SK-N-SH (cell line): ENCODE measurements around the gene NHSL1. TPM values are rescaled to one million over a fixed set of nuclear protein-coding genes. Genes with fewer than 3 reads are reported as not detected.

Source experiments
- CTCF ChIA-PET: fragments of 300-600, 350-600 bp; formaldehyde crosslinking; extraction: SDS; loops from one replicate; lab custom pipeline; 2021; lab: Yijun Ruan, JAX
- POLR2A ChIA-PET: fragments of 350-600 bp; sonication (Branson Sonifier 250); formaldehyde crosslinking; extraction: SDS; loops from one replicate; lab custom pipeline; 2020; ENCODE audit warnings: antibody characterized with exemption, inconsistent platforms; lab: Yijun Ruan, JAX
- DNase-seq: peaks from one replicate; pipeline ENCODE4 v3.0.0; 2012
- H2AFZ ChIP-seq: fragments of 200-600 bp; sonication (generic); 2 replicates; pipeline ENCODE4 v1.8.1; 2016; ENCODE audit warnings: antibody characterized with exemption, mild to moderate bottlenecking, low read depth
- H3F3A ChIP-seq: fragments of 200-600 bp; sonication (generic); replicated peaks from 2 replicates; pipeline ENCODE3; 2016; ENCODE audit warnings: antibody characterized with exemption, mild to moderate bottlenecking; ENCODE audit not compliant: insufficient read depth
- H3K27ac ChIP-seq, 2 experiments: fragments of 200-500 bp in 1 of 2; fragments of 200-600 bp in 1 of 2; sonication (Bioruptor generic) in 1 of 2; sonication (generic), shearing (Covaris generic) in 1 of 2; 2 replicates each; pipeline versions ENCODE4 v1.5.1 to v1.6.1; 2014 to 2016; ENCODE audit warnings: low read depth in 2 of 2, inconsistent platforms in 1 of 2, low read length in 1 of 2, mild to moderate bottlenecking in 1 of 2, mixed read lengths in 1 of 2
- H3K27me3 ChIP-seq: fragments of 200-600 bp; sonication (generic), shearing (Covaris generic); 2 replicates; pipeline ENCODE4 v1.6.1; 2016; ENCODE audit warnings: mixed run types; ENCODE audit not compliant: insufficient read depth
- H3K36me3 ChIP-seq, 2 experiments: fragments of 200-500 bp in 1 of 2; fragments of 200-600 bp in 1 of 2; sonication (Bioruptor generic) in 1 of 2; sonication (generic) in 1 of 2; replicated peaks in 1 of 2; 2 replicates each; pipeline versions ENCODE3 to v1.5.1; 2014 to 2016; ENCODE audit warnings: low read length in 1 of 2, mild to moderate bottlenecking in 1 of 2; ENCODE audit not compliant: insufficient read depth in 2 of 2, control insufficient read depth in 1 of 2
- H3K4me1 ChIP-seq, 2 experiments: fragments of 200-500 bp in 1 of 2; fragments of 200-600 bp in 1 of 2; sonication (Bioruptor generic) in 1 of 2; sonication (generic), shearing (Covaris generic) in 1 of 2; 2 replicates each; pipeline versions ENCODE4 v1.5.1 to v1.6.1; 2014 to 2016; ENCODE audit warnings: low read depth in 1 of 2, low read length in 1 of 2, mixed run types in 1 of 2; ENCODE audit not compliant: insufficient read depth in 2 of 2, control insufficient read depth in 1 of 2
- H3K4me2 ChIP-seq: fragments of 200-600 bp; sonication (generic), shearing (Covaris generic); 2 replicates; pipeline ENCODE4 v1.6.1; 2017; ENCODE audit warnings: mixed run types
- H3K4me3 ChIP-seq, 2 experiments: fragments of 200-500 bp in 1 of 2; fragments of 200-600 bp in 1 of 2; sonication (Bioruptor generic) in 1 of 2; sonication (generic), shearing (Covaris generic) in 1 of 2; 2 replicates each; pipeline versions ENCODE4 v1.5.1 to v1.8.1; 2014 to 2016; ENCODE audit warnings: low read depth in 2 of 2, inconsistent platforms in 1 of 2, low read length in 1 of 2, mild to moderate bottlenecking in 1 of 2, mixed read lengths in 1 of 2, moderate library complexity in 1 of 2
- H3K79me2 ChIP-seq: fragments of 200-600 bp; sonication (generic); 2 replicates; pipeline ENCODE4 v1.8.1; 2017; ENCODE audit warnings: mild to moderate bottlenecking; ENCODE audit not compliant: insufficient read depth
- H3K9ac ChIP-seq: fragments of 200-600 bp; sonication (generic); 2 replicates; pipeline ENCODE4 v1.6.1; 2017; ENCODE audit warnings: mixed run types
- H3K9me2 ChIP-seq: fragments of 200-600 bp; sonication (generic); 2 replicates; pipeline ENCODE4 v1.6.1; 2017; ENCODE audit warnings: mixed run types
- H3K9me3 ChIP-seq: fragments of 200-600 bp; sonication (generic); 2 replicates; pipeline ENCODE4 v1.6.1; 2017; ENCODE audit warnings: mixed run types, mild to moderate bottlenecking, moderate library complexity
- H4K20me1 ChIP-seq: fragments of 200-600 bp; sonication (generic); 2 replicates; pipeline ENCODE4 v1.6.1; 2017; ENCODE audit warnings: mild to moderate bottlenecking, mixed run types; ENCODE audit not compliant: insufficient read depth
- CHD2 ChIP-seq: fragments of 150-350 bp; IDR thresholded peaks from 2 replicates; pipeline ENCODE4 v1.6.1; 2018; ENCODE audit warnings: low read length; ENCODE audit not compliant: partially characterized antibody
- MXI1 ChIP-seq: IDR thresholded peaks from 2 replicates; pipeline ENCODE4 v1.6.1; 2012; ENCODE audit warnings: mild to moderate bottlenecking, low read depth, low read length, improper control_type of control experiment
- RAD21 ChIP-seq: IDR thresholded peaks from 2 replicates; pipeline ENCODE4 v1.6.1; 2012; ENCODE audit warnings: mild to moderate bottlenecking, low read length
- RCOR1 ChIP-seq: fragments of 150-350 bp; IDR thresholded peaks from 2 replicates; pipeline ENCODE4 v1.6.1; 2017; ENCODE audit warnings: antibody characterized with exemption, low read length
- RFX5 ChIP-seq: IDR thresholded peaks from 2 replicates; pipeline ENCODE4 v1.6.1; 2012; ENCODE audit warnings: mild to moderate bottlenecking, improper control_type of control experiment, low read length
- SMC3 ChIP-seq: IDR thresholded peaks from 2 replicates; pipeline ENCODE4 v1.6.1; 2012; ENCODE audit warnings: low read depth, low read length, improper control_type of control experiment
- TCF12 ChIP-seq: IDR thresholded peaks from 2 replicates; pipeline ENCODE4 v1.4.0; 2012
- USF1 ChIP-seq: IDR thresholded peaks from 2 replicates; pipeline ENCODE4 v1.4.0; 2012; ENCODE audit warnings: low read depth, borderline replicate concordance
- WGBS: methylation state at CpG from one replicate; pipeline ENCODE4 v1.1.6; 2017; ENCODE audit warnings: low lambda C conversion rate; 5-methylcytosine and 5-hydroxymethylcytosine counted together
- polyA plus RNA-seq, 3 experiments: library from polyadenylated mRNA; depleted of rRNA; stranded (reverse); fragments of >200 nt; gene quantifications; 2 replicates each; pipeline ENCODE4 v1.2.3, GENCODE V29; 2012

NHSL1 gene
- polyA plus RNA-seq, 1 of the 3 experiments (the other 2 are of a cell fraction): under 0.01 TPM

GRCh38 chr6:138482816-138483215 is 16.5 kb downstream of the NHSL1 start:
- H3K79me2 ChIP-seq: no peaks in the 10 kb centered on the region
- H2AFZ ChIP-seq: no peak overlapping the region
- ChIA-PET POLR2A (no interaction called here), CTCF (no interaction called here)
- no peak overlapping the region for H3K9ac ChIP-seq
- no peak overlapping the region for H3K4me3 ChIP-seq
- no peaks in the 10 kb centered on the region for H3K36me3 ChIP-seq
- H3K4me2 ChIP-seq: no peak overlapping the region
- no peaks in the 10 kb centered on the region for H3K9me2 ChIP-seq
- WGBS: 10% methylated on average over 3 of the region's 3 CpGs
- DNase-seq: no peak
- H3K4me1 ChIP-seq: no peaks in the 10 kb centered on the region
- H3F3A ChIP-seq: no peaks in the 10 kb centered on the region
- TF ChIP-seq RAD21 (no peak), TCF12 (no peak)
- H4K20me1 ChIP-seq: no peaks in the 10 kb centered on the region
- H3K9me3 ChIP-seq: no peaks in the 10 kb centered on the region
- H3K27ac ChIP-seq: no peak overlapping the region
- H3K27me3 ChIP-seq: peaks cover 8% of the 10 kb centered on the region; the same call in 1 of the 2 replicates

GRCh38 chr6:138480279-138480949 is 18.9 kb downstream of the NHSL1 start:
- WGBS: 7% methylated on average over 6 of the region's 6 CpGs
- H3K79me2 ChIP-seq: no peaks in the 10 kb centered on the region
- H3K4me1 ChIP-seq: no peaks in the 10 kb centered on the region
- no peaks in the 10 kb centered on the region for H3K36me3 ChIP-seq
- CTCF ChIA-PET: interaction anchor here (1.2 kb wide), 1 partner anchor 76 kb away, joined by 3 read pairs; the partner anchor contains the start of gene HEBP2
- no peak for TF ChIP-seq USF1
- TF ChIP-seq RCOR1: no peak
- no peaks in the 10 kb centered on the region for H3F3A ChIP-seq
- H2AFZ ChIP-seq: no peak overlapping the region
- H3K4me3 ChIP-seq: no peak overlapping the region
- no peak overlapping the region for H3K9ac ChIP-seq
- no peak overlapping the region for H3K27ac ChIP-seq
- no peaks in the 10 kb centered on the region for H3K9me3 ChIP-seq
- H4K20me1 ChIP-seq: no peaks in the 10 kb centered on the region
- no peaks in the 10 kb centered on the region for H3K9me2 ChIP-seq
- no peak for DNase-seq
- peaks cover 8% of the 10 kb centered on the region; the same call in 1 of the 2 replicates for H3K27me3 ChIP-seq
- POLR2A ChIA-PET: no interaction called here
- H3K4me2 ChIP-seq: no peak overlapping the region

GRCh38 chr6:138477913-138478539 is 21.3 kb downstream of the NHSL1 start:
- no peak for DNase-seq
- no peak overlapping the region for H2AFZ ChIP-seq
- 3% methylated on average over 4 of the region's 4 CpGs for WGBS

More at GRCh38 chr6:138477913-138478539, 21.3 kb downstream of the NHSL1 start:
- Histone ChIP-seq H3K27me3 (peaks cover 12% of the 10 kb centered on the region; the same call in 1 of the 2 replicates), H3K79me2 (no peaks in the 10 kb centered on the region), H3K27ac (no peak overlapping the region), H3K9me2 (no peaks in the 10 kb centered on the region), H3K4me2 (no peak overlapping the region), H3K36me3 (no peaks in the 10 kb centered on the region), H3K9ac (no peak overlapping the region), H4K20me1 (no peaks in the 10 kb centered on the region), H3K9me3 (no peaks in the 10 kb centered on the region), H3F3A (no peaks in the 10 kb centered on the region), H3K4me1 (no peaks in the 10 kb centered on the region), H3K4me3 (no peak overlapping the region)
- TF ChIP-seq MXI1 (no peak), RFX5 (no peak), USF1 (no peak), CHD2 (no peak), SMC3 (no peak)
- CTCF ChIA-PET: no interaction called here
- POLR2A ChIA-PET: no interaction called here
